RWPE2 (cell line): ENCODE results near the gene SAMD11.

ENCODE experiments used
- ATAC-seq: fragments of 200-7000 bp; cut with Tn5 transposase; 3 replicates; pipeline ENCODE4 v1.9.1; 2021; ENCODE audit warnings: low read depth
- DNase-seq: peaks from one replicate; pipeline ENCODE4 v3.0.0-alpha.2; 2020; ENCODE audit warnings: low spot score
- H3K27ac ChIP-seq: fragments of 450-650 bp; 2 replicates; pipeline ENCODE4 v1.5.1; 2017; ENCODE audit warnings: mild to moderate bottlenecking; ENCODE audit not compliant: poor library complexity, severe bottlenecking
- H3K27me3 ChIP-seq: fragments of 250-450 bp; sonication (Bioruptor Pico); 2 replicates; pipeline ENCODE4 v1.5.1; 2021; ENCODE audit warnings: mild to moderate bottlenecking, moderate library complexity; ENCODE audit not compliant: insufficient read depth, poor library complexity, severe bottlenecking
- H3K36me3 ChIP-seq: fragments of 250-450 bp; sonication (Bioruptor Pico); 2 replicates; pipeline ENCODE4 v1.5.1; 2020; ENCODE audit warnings: low read depth, mild to moderate bottlenecking, moderate library complexity
- H3K4me1 ChIP-seq: fragments of 250-450 bp; sonication (Bioruptor Pico); 2 replicates; pipeline ENCODE4 v1.5.1; 2021; ENCODE audit warnings: mild to moderate bottlenecking, moderate library complexity; ENCODE audit not compliant: insufficient read depth, poor library complexity, severe bottlenecking
- H3K4me3 ChIP-seq: fragments of 250-450 bp; sonication (Bioruptor Pico); 2 replicates; pipeline ENCODE4 v1.5.1; 2021; ENCODE audit warnings: mild to moderate bottlenecking, moderate library complexity; ENCODE audit not compliant: severe bottlenecking
- H3K9me3 ChIP-seq: fragments of 250-450 bp; sonication (Bioruptor Pico); 2 replicates; pipeline ENCODE4 v1.5.1; 2021; ENCODE audit warnings: mild to moderate bottlenecking, moderate library complexity; ENCODE audit not compliant: severe bottlenecking
- TF ChIP-seq, protein P1 (sequence below): fragments of 450-650 bp; IDR thresholded peaks from one replicate; pipeline ENCODE4 v1.5.1; 2017; ENCODE audit warnings: mild to moderate bottlenecking, moderate library complexity; ENCODE audit not compliant: poor library complexity, severe bottlenecking

The SAMD11 gene

GRCh38 chr1:962381-963300 lies 38.9 kb downstream of the SAMD11 start:
- Histone ChIP-seq H3K36me3 (peaks cover 11% of the 10 kb centered on the region), H3K27ac (no peak overlapping the region), H3K4me3 (no peak overlapping the region), H3K27me3 (no peaks in the 10 kb centered on the region), H3K4me1 (peaks cover 6% of the 10 kb centered on the region), H3K9me3 (no peaks in the 10 kb centered on the region)
- DNase-seq (no peak), ATAC-seq (no peak)
- TF ChIP-seq, protein P1, sequence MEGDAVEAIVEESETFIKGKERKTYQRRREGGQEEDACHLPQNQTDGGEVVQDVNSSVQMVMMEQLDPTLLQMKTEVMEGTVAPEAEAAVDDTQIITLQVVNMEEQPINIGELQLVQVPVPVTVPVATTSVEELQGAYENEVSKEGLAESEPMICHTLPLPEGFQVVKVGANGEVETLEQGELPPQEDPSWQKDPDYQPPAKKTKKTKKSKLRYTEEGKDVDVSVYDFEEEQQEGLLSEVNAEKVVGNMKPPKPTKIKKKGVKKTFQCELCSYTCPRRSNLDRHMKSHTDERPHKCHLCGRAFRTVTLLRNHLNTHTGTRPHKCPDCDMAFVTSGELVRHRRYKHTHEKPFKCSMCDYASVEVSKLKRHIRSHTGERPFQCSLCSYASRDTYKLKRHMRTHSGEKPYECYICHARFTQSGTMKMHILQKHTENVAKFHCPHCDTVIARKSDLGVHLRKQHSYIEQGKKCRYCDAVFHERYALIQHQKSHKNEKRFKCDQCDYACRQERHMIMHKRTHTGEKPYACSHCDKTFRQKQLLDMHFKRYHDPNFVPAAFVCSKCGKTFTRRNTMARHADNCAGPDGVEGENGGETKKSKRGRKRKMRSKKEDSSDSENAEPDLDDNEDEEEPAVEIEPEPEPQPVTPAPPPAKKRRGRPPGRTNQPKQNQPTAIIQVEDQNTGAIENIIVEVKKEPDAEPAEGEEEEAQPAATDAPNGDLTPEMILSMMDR: no peak

DNA sequence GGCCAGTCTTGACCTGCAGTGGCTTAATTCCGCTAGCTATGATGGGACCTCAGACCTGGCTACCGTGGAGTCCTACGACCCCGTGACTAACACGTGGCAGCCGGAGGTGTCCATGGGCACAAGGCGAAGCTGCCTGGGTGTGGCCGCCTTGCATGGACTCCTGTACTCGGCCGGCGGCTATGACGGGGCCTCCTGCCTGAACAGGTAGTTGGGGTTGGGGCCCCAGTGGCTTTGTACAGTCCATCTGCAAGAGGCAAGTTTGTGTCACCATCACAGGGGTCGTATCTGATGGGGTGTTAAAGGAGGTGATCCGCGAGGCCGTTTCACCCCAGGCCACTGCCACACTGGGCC lies 39.6 kb downstream of the SAMD11 start:
- no peak for ATAC-seq
- no peaks in the 10 kb centered on the region for H3K9me3 ChIP-seq
- H3K4me3 ChIP-seq: no peak overlapping the region
- TF ChIP-seq, protein P1: no peak
- DNase-seq: no peak
- no peaks in the 10 kb centered on the region for H3K27me3 ChIP-seq
- H3K36me3 ChIP-seq: peaks cover 11% of the 10 kb centered on the region
- H3K27ac ChIP-seq: no peak overlapping the region
- no peaks in the 10 kb centered on the region for H3K4me1 ChIP-seq

GRCh38 chr1:963746-964525 lies 40.2 kb downstream of the SAMD11 start:
- H3K36me3 ChIP-seq: peaks cover 11% of the 10 kb centered on the region
- no peak overlapping the region for H3K4me3 ChIP-seq
- DNase-seq (no peak), ATAC-seq (no peak)
- H3K27me3 ChIP-seq: no peaks in the 10 kb centered on the region
- no peaks in the 10 kb centered on the region for H3K4me1 ChIP-seq
- H3K27ac ChIP-seq: no peak overlapping the region
- H3K9me3 ChIP-seq: no peaks in the 10 kb centered on the region
- TF ChIP-seq, protein P1: no peak

DNA sequence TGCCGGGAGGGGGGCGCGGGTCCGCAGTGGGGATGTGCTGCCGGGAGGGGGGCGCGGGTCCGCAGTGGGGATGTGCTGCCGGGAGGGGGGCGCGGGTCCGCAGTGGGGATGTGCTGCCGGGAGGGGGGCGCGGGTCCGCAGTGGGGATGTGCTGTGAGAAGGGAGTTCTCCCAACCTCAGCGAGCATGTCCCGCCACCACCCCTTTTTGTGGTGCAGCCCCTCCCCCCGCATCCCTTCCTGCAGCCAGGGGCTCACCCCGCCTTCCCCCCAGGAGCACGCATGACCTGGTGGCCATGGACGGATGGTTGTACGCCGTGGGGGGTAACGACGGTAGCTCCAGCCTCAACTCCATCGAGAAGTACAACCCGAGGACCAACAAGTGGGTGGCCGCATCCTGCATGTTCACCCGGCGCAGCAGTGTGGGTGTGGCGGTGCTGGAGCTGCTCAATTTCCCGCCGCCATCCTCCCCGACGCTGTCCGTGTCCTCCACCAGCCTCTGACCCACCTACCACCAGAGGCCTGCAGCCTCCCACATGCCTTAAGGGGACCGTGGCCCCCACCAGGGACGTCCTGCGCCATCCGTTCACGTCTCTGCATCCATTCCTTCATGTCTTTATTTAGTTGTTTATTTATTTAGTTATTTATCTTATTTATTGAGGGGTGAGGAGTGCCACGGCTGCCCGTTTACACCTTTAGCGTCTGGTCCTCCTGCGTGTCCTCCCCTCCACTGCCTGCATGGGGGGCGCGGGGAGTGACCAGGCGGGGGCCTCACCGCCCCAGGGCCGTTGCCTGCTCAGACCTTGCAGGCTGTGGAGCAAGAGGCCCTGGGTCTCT lies 41.2 kb downstream of the SAMD11 start:
- TF ChIP-seq, protein P1: no peak
- ATAC-seq: no peak

More for the DNA sequence above, 41.2 kb downstream of the SAMD11 start:
- Histone ChIP-seq H3K9me3 (no peaks in the 10 kb centered on the region), H3K4me1 (no peaks in the 10 kb centered on the region), H3K27me3 (no peaks in the 10 kb centered on the region), H3K36me3 (peaks cover 11% of the 10 kb centered on the region), H3K4me3 (no peak overlapping the region), H3K27ac (peak overlapping the region; percentile 89)
- no peak for DNase-seq
